IPS-15b (cell line): ENCODE results near the gene KLC1.
"Not testable (repeated sequence)": the region's sequence is repeated elsewhere in the genome, so short reads cannot be mapped to it uniquely, and the experiment has no call there.

Experiments used
- H3K27me3 ChIP-seq: one replicate; pipeline ENCODE4 v1.6.1; 2013; ENCODE audit warnings: low read length; ENCODE audit not compliant: control insufficient read depth, insufficient read depth
- H3K36me3 ChIP-seq: one replicate; pipeline ENCODE4 v1.6.1; 2013; ENCODE audit warnings: low read length; ENCODE audit not compliant: control insufficient read depth, insufficient read depth
- H3K4me1 ChIP-seq: one replicate; pipeline ENCODE4 v1.6.1; 2013; ENCODE audit warnings: mild to moderate bottlenecking, low read length; ENCODE audit not compliant: control insufficient read depth, insufficient read depth
- H3K4me3 ChIP-seq: one replicate; pipeline ENCODE4 v1.5.1; 2013; ENCODE audit warnings: low read depth, low read length
- H3K9ac ChIP-seq: one replicate; pipeline ENCODE4 v1.6.1; 2013; ENCODE audit warnings: low read depth, mild to moderate bottlenecking, low read length
- H3K9me3 ChIP-seq: one replicate; pipeline ENCODE4 v1.6.1; 2013; ENCODE audit warnings: mild to moderate bottlenecking, low read length; ENCODE audit not compliant: control insufficient read depth, insufficient read depth

Gene KLC1

GRCh38 chr14:103609081-103609480, 19.9 kb upstream of the KLC1 start:
- H3K9ac ChIP-seq, H3K9me3 ChIP-seq, H3K27me3 ChIP-seq, H3K4me1 ChIP-seq, H3K36me3 ChIP-seq, H3K4me3 ChIP-seq: not testable (repeated sequence)

GRCh38 chr14:103611215-103611614, 17.8 kb upstream of the KLC1 start:
- Histone ChIP-seq H3K9me3 (peaks cover 6% of the 10 kb centered on the region), H3K36me3 (no peaks in the 10 kb centered on the region), H3K4me3 (no peak overlapping the region), H3K27me3 (peaks cover 5% of the 10 kb centered on the region), H3K9ac (no peak overlapping the region), H3K4me1 (peaks cover 9% of the 10 kb centered on the region)

GRCh38 chr14:103613517-103613916, 15.5 kb upstream of the KLC1 start:
- Histone ChIP-seq H3K4me3 (no peak overlapping the region), H3K9ac (no peak overlapping the region), H3K36me3 (no peaks in the 10 kb centered on the region), H3K9me3 (peaks cover 6% of the 10 kb centered on the region), H3K4me1 (no peaks in the 10 kb centered on the region), H3K27me3 (no peaks in the 10 kb centered on the region)

GRCh38 chr14:103616635-103617300, 12.2 kb upstream of the KLC1 start:
- Histone ChIP-seq H3K36me3 (no peaks in the 10 kb centered on the region), H3K4me1 (no peaks in the 10 kb centered on the region), H3K4me3 (no peak overlapping the region), H3K27me3 (no peaks in the 10 kb centered on the region), H3K9me3 (no peaks in the 10 kb centered on the region), H3K9ac (no peak overlapping the region)

GRCh38 chr14:103619057-103619456, 10.0 kb upstream of the KLC1 start:
- H3K4me3 ChIP-seq, result no peak overlapping the region
- no peaks in the 10 kb centered on the region for H3K9me3 ChIP-seq
- H3K27me3 ChIP-seq, result no peaks in the 10 kb centered on the region
- H3K4me1 ChIP-seq, result no peaks in the 10 kb centered on the region
- H3K36me3 ChIP-seq, result no peaks in the 10 kb centered on the region
- no peak overlapping the region for H3K9ac ChIP-seq

GRCh38 chr14:103621860-103622259, 7.2 kb upstream of the KLC1 start:
- H3K4me3 ChIP-seq, result no peak overlapping the region
- no peaks in the 10 kb centered on the region for H3K36me3 ChIP-seq
- no peaks in the 10 kb centered on the region for H3K27me3 ChIP-seq
- no peaks in the 10 kb centered on the region for H3K9me3 ChIP-seq
- no peaks in the 10 kb centered on the region for H3K4me1 ChIP-seq
- H3K9ac ChIP-seq, result no peak overlapping the region

GRCh38 chr14:103623308-103623707, 5.7 kb upstream of the KLC1 start:
- H3K4me1 ChIP-seq, result peaks cover 2% of the 10 kb centered on the region
- no peaks in the 10 kb centered on the region for H3K27me3 ChIP-seq
- H3K4me3 ChIP-seq, result no peak overlapping the region
- no peaks in the 10 kb centered on the region for H3K9me3 ChIP-seq
- no peaks in the 10 kb centered on the region for H3K36me3 ChIP-seq
- no peak overlapping the region for H3K9ac ChIP-seq

GRCh38 chr14:103623883-103624482, 5.0 kb upstream of the KLC1 start:
- Histone ChIP-seq H3K9me3 (no peaks in the 10 kb centered on the region), H3K4me3 (no peak overlapping the region), H3K9ac (no peak overlapping the region), H3K27me3 (no peaks in the 10 kb centered on the region), H3K36me3 (no peaks in the 10 kb centered on the region), H3K4me1 (peaks cover 2% of the 10 kb centered on the region)

- no peaks in the 10 kb centered on the region for H3K36me3 ChIP-seq
- H3K4me3 ChIP-seq, result no peak overlapping the region
- H3K9ac ChIP-seq, result no peak overlapping the region
- H3K27me3 ChIP-seq, result no peaks in the 10 kb centered on the region
- no peaks in the 10 kb centered on the region for H3K9me3 ChIP-seq
- peaks cover 2% of the 10 kb centered on the region for H3K4me1 ChIP-seq
Observed at GRCh38 chr14:103624860-103625259, 4.2 kb upstream of the KLC1 start.

- Histone ChIP-seq H3K9ac (no peak overlapping the region), H3K27me3 (no peaks in the 10 kb centered on the region), H3K4me3 (no peak overlapping the region), H3K9me3 (no peaks in the 10 kb centered on the region), H3K36me3 (no peaks in the 10 kb centered on the region), H3K4me1 (peaks cover 4% of the 10 kb centered on the region)
Observed at GRCh38 chr14:103625356-103626095, 3.5 kb upstream of the KLC1 start.

- no peaks in the 10 kb centered on the region for H3K27me3 ChIP-seq
- H3K4me3 ChIP-seq, result no peak overlapping the region
- H3K36me3 ChIP-seq, result no peaks in the 10 kb centered on the region
- no peaks in the 10 kb centered on the region for H3K9me3 ChIP-seq
- no peak overlapping the region for H3K9ac ChIP-seq
- H3K4me1 ChIP-seq, result peaks cover 8% of the 10 kb centered on the region
Observed at GRCh38 chr14:103626146-103626850, 2.7 kb upstream of the KLC1 start.
